NAMALWA (cell line): Measurements from ENCODE around the gene EXOC6B.
"Not testable (repeated sequence)": the region's sequence is repeated elsewhere in the genome, so short reads cannot be mapped to it uniquely, and the experiment has no call there.

Source experiments
- DNase-seq: peaks from one replicate; pipeline ENCODE4 v3.0.0-alpha.2; 2015; ENCODE audit warnings: low spot score

EXOC6B gene

DNA sequence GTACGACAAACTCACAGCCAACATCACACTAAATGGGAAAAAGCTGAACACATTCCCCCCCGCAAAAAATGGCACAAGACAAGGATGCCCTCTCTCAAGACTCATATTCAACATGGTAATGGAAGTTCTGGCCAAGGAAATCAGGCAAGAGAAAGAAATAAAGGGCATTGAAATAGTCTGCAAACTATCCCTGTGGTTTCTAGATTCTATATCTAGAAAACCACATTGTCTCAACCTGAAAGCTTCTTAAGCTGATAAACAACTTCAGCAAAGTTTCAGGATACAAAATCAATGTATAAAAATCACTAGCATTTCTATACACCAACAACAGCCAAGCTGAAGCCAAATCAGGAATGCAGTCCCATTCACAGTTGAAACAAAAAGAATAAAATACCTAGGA is 383.6 kb downstream of the EXOC6B start:
- DNase-seq = no peak

GRCh38 chr2:72439892-72440291 is 385.9 kb downstream of the EXOC6B start:
- no peak for DNase-seq

DNA sequence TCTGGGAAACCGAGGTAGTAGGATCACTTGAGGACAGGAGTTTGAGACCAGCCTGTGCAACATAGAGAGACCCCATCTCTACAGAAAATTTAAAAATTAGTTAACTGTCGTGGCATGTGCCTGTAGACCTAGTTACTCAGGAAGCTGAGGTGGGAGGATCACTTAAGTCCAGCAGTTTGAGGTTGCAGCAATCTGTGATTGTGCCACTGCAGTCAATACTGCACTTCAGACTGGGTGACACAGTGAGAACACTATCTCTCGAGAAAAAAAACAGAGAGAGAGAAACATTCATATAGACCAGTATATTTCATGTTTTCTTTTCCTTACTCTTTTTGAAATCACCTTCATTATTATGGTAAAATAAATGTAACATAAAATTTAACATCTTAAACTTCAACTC is 387.5 kb downstream of the EXOC6B start:
- DNase-seq = no peak

DNA sequence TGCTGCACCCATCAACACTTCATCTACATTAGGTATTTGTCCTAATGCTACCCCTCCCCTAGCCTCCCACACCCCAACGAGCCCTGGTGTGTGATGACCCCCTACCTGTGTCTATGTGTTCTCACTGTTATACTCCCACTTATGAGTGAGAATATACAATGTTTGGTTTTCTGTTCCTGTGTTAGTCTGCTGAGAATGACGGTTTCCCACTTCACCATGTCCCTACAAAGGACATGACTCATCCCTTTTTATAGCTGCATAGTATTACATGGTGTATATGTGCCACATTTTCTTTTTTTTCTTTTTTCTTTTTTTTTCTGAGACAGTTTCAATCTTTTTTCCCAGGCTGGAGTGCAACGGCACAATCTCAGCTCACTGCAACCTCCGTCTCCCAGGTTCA is 394.1 kb downstream of the EXOC6B start:
- no peak for DNase-seq

GRCh38 chr2:72427022-72427861 is 398.6 kb downstream of the EXOC6B start:
- no peak for DNase-seq

DNA sequence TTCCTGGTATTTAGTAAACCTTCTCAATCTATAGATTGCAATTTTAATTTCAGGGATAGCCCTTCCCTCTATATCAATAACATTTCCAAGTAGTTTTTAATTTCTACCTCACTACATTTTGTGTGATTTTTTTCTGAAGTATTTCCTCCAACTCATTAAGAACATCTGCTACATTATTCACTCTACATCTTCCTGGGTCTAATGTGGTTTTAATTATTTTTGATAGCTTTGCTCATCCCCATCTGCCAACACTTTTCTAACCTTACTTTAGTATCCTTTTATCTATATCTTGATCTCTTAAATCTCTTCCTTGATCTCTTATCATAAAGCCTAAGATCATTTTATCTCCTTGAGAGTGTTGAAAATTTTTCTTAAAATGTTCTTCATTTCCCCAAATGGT is 399.8 kb downstream of the EXOC6B start:
- DNase-seq = no peak

DNA sequence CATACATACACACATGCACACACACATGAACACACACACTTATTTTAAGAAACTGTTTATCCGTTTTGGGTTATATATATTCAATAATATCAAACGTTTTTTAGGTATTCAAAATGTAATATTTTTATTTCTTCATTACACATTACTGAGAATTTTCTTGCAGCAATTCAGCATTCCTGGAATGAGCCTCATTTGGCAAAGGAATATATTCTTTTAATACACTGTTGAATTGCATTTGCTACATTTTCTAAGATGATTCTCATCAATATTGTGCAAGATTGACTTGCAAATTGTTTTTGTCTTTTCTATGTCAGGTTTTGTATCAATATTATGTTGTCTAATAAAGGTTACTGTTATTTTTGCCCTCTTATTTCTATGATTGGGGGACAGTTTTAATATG is 402.1 kb downstream of the EXOC6B start:
- DNase-seq = no peak

GRCh38 chr2:72421771-72422379 is 404.0 kb downstream of the EXOC6B start:
- DNase-seq = not testable (repeated sequence)

- no peak for DNase-seq
Measured at GRCh38 chr2:72415781-72416475, 409.9 kb downstream of the EXOC6B start.

DNA sequence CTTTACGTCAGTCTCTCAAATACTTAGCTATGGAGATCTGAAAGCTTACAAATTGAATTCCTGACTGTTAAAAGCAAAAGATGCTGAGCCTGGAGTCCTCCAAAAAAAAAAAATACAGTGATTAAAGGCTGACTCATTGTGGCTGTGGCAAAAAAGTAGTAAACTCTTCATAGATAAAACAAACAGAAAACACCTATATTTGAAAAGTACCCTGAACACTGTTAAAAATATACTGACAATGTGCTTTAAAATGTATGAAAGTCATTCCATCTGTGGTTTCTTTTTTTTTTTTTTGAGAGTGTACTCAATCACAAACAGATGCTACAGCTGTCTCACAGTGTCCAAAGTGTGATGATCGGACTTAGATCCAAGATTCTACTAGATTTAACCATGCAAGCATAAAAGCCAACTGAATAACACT is 410.6 kb downstream of the EXOC6B start:
- DNase-seq = no peak

- DNase-seq = no peak
Measured at GRCh38 chr2:72414137-72414760, 411.6 kb downstream of the EXOC6B start.

DNA sequence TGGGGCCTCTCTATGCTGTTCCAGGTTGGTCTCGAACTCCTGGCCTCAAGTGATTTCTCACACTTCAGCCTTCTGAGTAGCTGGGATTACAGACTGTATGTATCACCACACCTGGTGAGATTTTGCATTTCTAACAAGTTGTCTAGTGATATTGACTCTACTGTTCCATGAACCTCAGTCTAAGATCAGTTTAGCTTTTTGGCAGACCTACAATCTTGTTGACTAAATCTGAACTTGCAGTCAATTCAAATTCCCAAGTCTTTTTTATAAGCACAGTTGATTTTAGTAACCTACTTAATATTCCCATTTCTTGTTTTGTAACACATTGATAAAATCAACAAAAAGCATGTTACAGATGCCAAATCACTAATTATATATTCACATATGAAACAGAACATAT is 412.1 kb downstream of the EXOC6B start:
- no peak for DNase-seq

DNA sequence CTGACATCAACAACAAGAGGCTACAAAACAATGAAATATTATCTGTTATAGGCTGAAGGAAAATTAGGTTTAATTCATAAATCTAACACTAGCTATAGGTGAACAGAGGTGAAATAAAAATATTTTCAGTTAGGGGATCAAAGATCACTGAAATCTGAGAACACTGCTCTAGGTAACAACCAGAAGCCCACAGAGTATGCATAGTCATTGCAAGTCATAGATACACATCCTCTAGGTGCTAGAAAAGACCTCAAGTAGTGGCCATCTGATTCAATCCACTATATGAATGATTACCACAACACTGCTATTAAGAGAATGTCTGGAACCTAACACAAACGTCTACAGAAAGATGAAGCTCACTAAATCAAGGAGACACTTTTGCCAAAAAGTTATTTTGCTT is 413.6 kb downstream of the EXOC6B start:
- no peak for DNase-seq

DNA sequence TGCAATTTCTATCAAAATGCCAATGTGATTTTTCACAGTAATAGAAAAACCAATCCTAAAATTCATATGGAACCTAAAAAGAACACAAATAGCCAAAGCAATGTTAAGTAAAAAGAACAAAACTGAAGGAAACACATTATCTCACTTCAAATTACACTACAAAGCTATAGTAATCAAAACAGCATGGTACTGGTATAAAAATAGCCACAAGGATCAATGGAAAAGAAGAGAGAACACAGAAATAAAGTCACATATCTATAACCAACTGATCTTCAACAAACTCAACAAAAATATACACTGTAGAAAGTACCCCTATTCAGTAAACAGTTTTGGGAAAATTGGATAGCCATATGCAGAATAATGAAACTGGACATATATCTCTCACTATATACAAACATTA is 426.0 kb downstream of the EXOC6B start:
- no peak for DNase-seq

DNA sequence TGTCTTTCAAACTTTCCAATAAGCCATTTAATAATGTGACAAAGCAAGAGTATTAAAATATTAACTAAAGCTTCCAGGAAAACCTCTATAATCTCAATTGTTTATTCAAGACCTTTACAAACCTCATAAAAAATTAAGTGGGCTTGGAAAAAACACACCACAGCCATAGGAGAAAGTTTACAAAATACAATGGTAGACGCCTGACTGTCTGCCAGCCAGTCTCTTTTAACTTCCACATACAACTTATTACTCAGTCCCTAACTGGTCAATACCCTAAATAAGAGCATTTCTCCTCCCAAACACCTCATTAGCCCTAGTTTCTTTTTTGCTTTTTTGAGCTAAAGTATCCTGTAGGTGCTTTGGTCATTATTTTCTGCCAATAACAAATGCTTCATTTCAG is 430.7 kb downstream of the EXOC6B start:
- no peak for DNase-seq

GRCh38 chr2:72394541-72395070 is 431.2 kb downstream of the EXOC6B start:
- DNase-seq = no peak

DNA sequence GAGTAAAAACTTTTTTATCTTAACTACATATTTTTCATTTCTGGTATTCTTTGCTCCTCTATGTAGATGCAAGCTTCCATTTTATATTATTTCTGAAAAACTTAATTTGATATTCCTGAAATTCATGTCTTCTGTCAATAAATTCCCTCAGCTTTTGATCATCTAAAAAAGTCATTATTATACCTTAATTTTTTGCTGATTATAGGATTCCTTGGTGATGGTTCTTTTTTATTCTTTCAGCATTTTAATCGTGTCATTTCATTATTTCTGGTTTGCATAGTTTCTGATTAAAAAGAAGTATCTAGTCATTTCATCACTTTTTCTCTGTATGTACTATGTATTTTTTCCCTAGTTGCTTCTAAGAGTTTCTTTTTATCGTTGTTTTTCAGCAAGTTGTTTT is 436.4 kb downstream of the EXOC6B start:
- no peak for DNase-seq

- no peak for DNase-seq
Measured at GRCh38 chr2:72388263-72388662, 437.6 kb downstream of the EXOC6B start.

DNA sequence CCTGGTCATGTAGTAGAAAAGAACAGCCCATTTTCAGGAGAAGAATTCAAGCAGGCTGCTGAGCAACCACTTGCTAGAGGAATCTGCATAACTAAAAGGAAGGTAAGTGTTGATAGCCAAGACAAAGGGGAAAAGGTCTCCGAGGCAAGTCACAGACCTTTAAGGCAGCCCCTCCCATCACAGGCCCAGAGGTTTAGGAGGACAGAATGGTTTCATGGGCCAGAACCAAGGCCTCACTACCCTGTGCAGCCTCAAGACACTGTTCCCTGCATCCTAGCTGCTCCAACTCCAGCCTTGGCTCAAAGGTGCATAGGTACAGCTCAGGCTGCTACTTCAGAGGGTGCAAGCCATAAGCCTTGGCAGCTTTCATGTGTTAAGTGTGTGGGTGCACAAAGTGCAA is 439.5 kb downstream of the EXOC6B start:
- no peak for DNase-seq

GRCh38 chr2:72378753-72379348 is 447.0 kb downstream of the EXOC6B start:
- no peak for DNase-seq

GRCh38 chr2:72367530-72368225 is 458.2 kb downstream of the EXOC6B start:
- no peak for DNase-seq
